ENCODE data around the gene SRRM1.

DNA sequence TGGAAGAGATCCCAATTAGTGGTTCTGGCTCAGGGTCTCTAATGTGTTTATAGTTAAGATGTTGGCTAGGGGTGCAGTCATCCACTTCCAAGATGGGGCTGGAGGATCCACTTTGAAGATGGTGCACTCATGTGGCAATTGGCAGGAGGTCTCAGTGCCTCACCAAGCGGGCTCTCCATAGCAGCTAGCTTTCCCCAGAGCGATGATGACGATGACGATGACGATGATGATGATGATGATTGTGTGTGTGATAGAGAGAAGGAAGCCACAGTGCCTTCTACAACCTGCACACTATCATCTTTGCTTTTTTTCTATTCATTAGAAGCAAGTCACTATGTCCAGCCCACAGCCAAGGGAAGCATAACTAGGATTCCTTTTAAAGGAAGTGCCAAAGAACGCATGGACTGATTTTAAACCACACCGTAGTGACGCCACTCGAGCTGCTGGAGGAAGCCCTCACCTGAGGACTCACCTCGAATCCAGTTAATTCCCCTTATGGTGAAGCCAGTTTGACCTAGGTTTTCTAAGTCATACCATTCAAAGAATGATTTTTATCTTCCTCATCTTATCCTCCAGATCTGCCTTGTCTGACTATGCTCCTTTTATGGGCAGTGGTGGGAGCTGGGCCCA is 49.4 kb downstream of the SRRM1 start:
- TF ChIP-seq, protein P1, sequence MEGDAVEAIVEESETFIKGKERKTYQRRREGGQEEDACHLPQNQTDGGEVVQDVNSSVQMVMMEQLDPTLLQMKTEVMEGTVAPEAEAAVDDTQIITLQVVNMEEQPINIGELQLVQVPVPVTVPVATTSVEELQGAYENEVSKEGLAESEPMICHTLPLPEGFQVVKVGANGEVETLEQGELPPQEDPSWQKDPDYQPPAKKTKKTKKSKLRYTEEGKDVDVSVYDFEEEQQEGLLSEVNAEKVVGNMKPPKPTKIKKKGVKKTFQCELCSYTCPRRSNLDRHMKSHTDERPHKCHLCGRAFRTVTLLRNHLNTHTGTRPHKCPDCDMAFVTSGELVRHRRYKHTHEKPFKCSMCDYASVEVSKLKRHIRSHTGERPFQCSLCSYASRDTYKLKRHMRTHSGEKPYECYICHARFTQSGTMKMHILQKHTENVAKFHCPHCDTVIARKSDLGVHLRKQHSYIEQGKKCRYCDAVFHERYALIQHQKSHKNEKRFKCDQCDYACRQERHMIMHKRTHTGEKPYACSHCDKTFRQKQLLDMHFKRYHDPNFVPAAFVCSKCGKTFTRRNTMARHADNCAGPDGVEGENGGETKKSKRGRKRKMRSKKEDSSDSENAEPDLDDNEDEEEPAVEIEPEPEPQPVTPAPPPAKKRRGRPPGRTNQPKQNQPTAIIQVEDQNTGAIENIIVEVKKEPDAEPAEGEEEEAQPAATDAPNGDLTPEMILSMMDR (conservative IDR thresholded peaks at IDR 0.05) = no peak
- TF ChIP-seq EZH2 (IDR thresholded peaks at IDR 0.05; ENCODE audit: low read depth) = no peak
